ENCODE measurements around the gene CD86.

The CD86 gene

GRCh38 chr3:122092460-122093165 lies 37.5 kb downstream of the CD86 start:
- no peak for DNase-seq

- DNase-seq, result no peak
Observed at GRCh38 chr3:122094125-122094524, 39.0 kb downstream of the CD86 start.

GRCh38 chr3:122094693-122095092 lies 39.5 kb downstream of the CD86 start:
- no peak for DNase-seq

- DNase-seq, result no peak
Observed at GRCh38 chr3:122097141-122097540, 42.0 kb downstream of the CD86 start.

GRCh38 chr3:122098611-122099010 lies 43.4 kb downstream of the CD86 start:
- DNase-seq, result no peak

- DNase-seq, result no peak
Observed at GRCh38 chr3:122099255-122099654, 44.1 kb downstream of the CD86 start.

- DNase-seq, result no peak
Observed at GRCh38 chr3:122100083-122100482, 44.9 kb downstream of the CD86 start.

- DNase-seq, result no peak
Observed at GRCh38 chr3:122100591-122101463, 45.7 kb downstream of the CD86 start.

- DNase-seq, result no peak
Observed at GRCh38 chr3:122101646-122102045, 46.5 kb downstream of the CD86 start.

GRCh38 chr3:122102191-122102935 lies 47.2 kb downstream of the CD86 start:
- DNase-seq, result no peak

GRCh38 chr3:122103821-122104514 lies 48.8 kb downstream of the CD86 start:
- DNase-seq, result no peak

- DNase-seq, result no peak
Observed at GRCh38 chr3:122104515-122105194, 49.5 kb downstream of the CD86 start.

GRCh38 chr3:122105626-122106025 lies 50.5 kb downstream of the CD86 start:
- no peak for DNase-seq

- no peak for DNase-seq
Observed at GRCh38 chr3:122107171-122107570, 52.0 kb downstream of the CD86 start.

- DNase-seq, result no peak
Observed at GRCh38 chr3:122111974-122112373, 56.8 kb downstream of the CD86 start.

- DNase-seq, result no peak
Observed at GRCh38 chr3:122112754-122113153, 57.6 kb downstream of the CD86 start.

- no peak for DNase-seq
Observed at GRCh38 chr3:122123850-122124249, 68.7 kb downstream of the CD86 start.

GRCh38 chr3:122132949-122133540 lies 77.9 kb downstream of the CD86 start:
- no peak for DNase-seq

- DNase-seq, result no peak
Observed at GRCh38 chr3:122146466-122146865, 91.3 kb downstream of the CD86 start.

GRCh38 chr3:122148941-122149627 lies 93.9 kb downstream of the CD86 start:
- no peak for DNase-seq

- no peak for DNase-seq
Observed at GRCh38 chr3:122151480-122151879, 96.3 kb downstream of the CD86 start.
